Psoas muscle (tissue), 8 donors: ENCODE results near the gene ASIC4. TPM values are rescaled to one million over a fixed set of nuclear protein-coding genes. Genes with fewer than 3 reads are reported as not detected.

Source experiments
- ATAC-seq, 4 donors: fragments of 200-7000 bp; cut with Tn5 transposase; one replicate each; pipeline ENCODE4 v1.9.1; 2020; ENCODE audit warnings: moderate library complexity in 3 of 4, mild to moderate bottlenecking in 2 of 4
- DNase-seq, 2 donors: peaks; one replicate each; pipeline ENCODE4 v3.0.0-alpha.2; 2020
- H3K27ac ChIP-seq: fragments of 200-600 bp; one replicate; pipeline ENCODE4 v1.8.0; 2022
- H3K27me3 ChIP-seq, 3 donors: fragments of 200-600 bp in 1 of 3; one replicate each; pipeline versions ENCODE4 v1.6.1 to v1.8.0; 2013 to 2022; ENCODE audit warnings: low read length in 2 of 3, mild to moderate bottlenecking in 2 of 3, moderate library complexity in 1 of 3; ENCODE audit not compliant: insufficient read depth in 3 of 3
- H3K36me3 ChIP-seq, 2 donors: fragments of 200-600 bp in 1 of 2; one replicate each; pipeline versions ENCODE4 v1.6.1 to v1.8.0; 2013 to 2022; ENCODE audit warnings: low read depth in 1 of 2, mild to moderate bottlenecking in 1 of 2, moderate library complexity in 1 of 2; ENCODE audit not compliant: insufficient read depth in 1 of 2
- H3K4me1 ChIP-seq: fragments of 200-600 bp; one replicate; pipeline ENCODE4 v1.8.0; 2022
- H3K4me3 ChIP-seq: fragments of 200-600 bp; one replicate; pipeline ENCODE4 v1.8.0; 2022; ENCODE audit warnings: mild to moderate bottlenecking
- H3K9me3 ChIP-seq: fragments of 200-600 bp; one replicate; pipeline ENCODE4 v1.8.0; 2022
- CTCF ChIP-seq: fragments of 200-600 bp; IDR thresholded peaks from one replicate; pipeline ENCODE4 v1.8.0; 2022; ENCODE audit warnings: antibody characterized with exemption
- WGBS, 3 donors: extraction: QIAGEN DNeasy Blood & Tissue Kit; methylation state at CpG; one replicate each; pipeline versions ENCODE4 v1.1.6 to v1.1.7; 2013; 5-methylcytosine and 5-hydroxymethylcytosine counted together
- intact Hi-C, 2 donors: fragments of 100-400 bp; cut with DNase I; formaldehyde crosslinking; loops; one replicate each; pipeline versions ENCODE4 v1.11.0 to v1.14.2; 2022
- polyA plus RNA-seq, 3 donors: library from polyadenylated mRNA; stranded (reverse); fragments of 200-250 nt; gene quantifications; one replicate each; pipeline ENCODE4 v1.2.3, GENCODE V29; 2013
- total RNA-seq, 4 donors: library from RNA; stranded (reverse); fragmentation: NEBNext Ultra II Directional in 2 of 4; extraction: Animal tissue kit (Norgen Biotek cat#: 25700) in 2 of 4; gene quantifications; one replicate each; pipeline versions ENCODE4 v1.2.1 to v1.2.4, GENCODE V29; 2021 to 2023
- donor health status: healthy with polysubstance abuse.
- donor health status: DM: no; HTN: no; CAD: no; lungs with moderate emphysema.
- donor health status: Bipolar disorder and iron deficiency.
- donor health status: healthy.
- donor health status: DM: yes; HTN: yes; CAD: no.
- donor health status: DM: no; HTN: no; CAD: no.
- donor health status: DM: no; HTN: no; CAD: no.
- donor health status: DM: yes; HTN: yes; CAD: no.

ASIC4 gene
- total and polyA plus RNA-seq, 7 donors: 0.03 to 0.34 (median 0.26) TPM; not detected in 3

- 88 to 94% (median 91%) methylated on average over 14 of the region's 14 CpGs for WGBS, 3 donors
- Histone ChIP-seq H3K4me1 (peaks cover 24% of the 10 kb centered on the region), H3K36me3 (peaks cover 0 to 48% of the 10 kb centered on the region in 2 donors), H3K4me3 (no peak overlapping the region), H3K9me3 (no peaks in the 10 kb centered on the region), H3K27ac (no peak overlapping the region), H3K27me3 (no peaks in the 10 kb centered on the region)
- DNase-seq (no peak), ATAC-seq (no peak)
- no peak for TF ChIP-seq CTCF
- intact Hi-C loops: no loop called here
These were observed 12.4 kb upstream of the ASIC4 start for GRCh38 chr2:219501849-219502248.

- peaks cover 0 to 48% of the 10 kb centered on the region in 2 donors for H3K36me3 ChIP-seq
- intact Hi-C loops: no loop called here
- no peaks in the 10 kb centered on the region for H3K9me3 ChIP-seq
- no peak for TF ChIP-seq CTCF
- DNase-seq: no peak
- H3K27me3 ChIP-seq: no peaks in the 10 kb centered on the region
- H3K27ac ChIP-seq: no peak overlapping the region
- H3K4me1 ChIP-seq: peaks cover 16% of the 10 kb centered on the region
- ATAC-seq: no peak
- no peak overlapping the region for H3K4me3 ChIP-seq
These were observed 11.7 kb upstream of the ASIC4 start for GRCh38 chr2:219502618-219503017.

GRCh38 chr2:219505585-219505984 is 8.7 kb upstream of the ASIC4 start:
- intact Hi-C loops: no loop called here
- Histone ChIP-seq H3K27ac (no peak overlapping the region), H3K4me1 (no peaks in the 10 kb centered on the region), H3K4me3 (no peak overlapping the region), H3K9me3 (no peaks in the 10 kb centered on the region), H3K36me3 (peaks cover 0 to 48% of the 10 kb centered on the region in 2 donors), H3K27me3 (peaks cover 0 to 7% (median 6%) of the 10 kb centered on the region in 3 donors)
- ATAC-seq (no peak), DNase-seq (no peak)
- WGBS, 3 donors: 92 to 93% (median 92%) methylated on average over 9 of the region's 9 CpGs
- no peak for TF ChIP-seq CTCF

- DNase-seq: no peak
- Histone ChIP-seq H3K27ac (no peak overlapping the region), H3K9me3 (no peaks in the 10 kb centered on the region), H3K4me3 (no peak overlapping the region), H3K36me3 (peaks cover 0 to 47% of the 10 kb centered on the region in 2 donors), H3K4me1 (no peaks in the 10 kb centered on the region), H3K27me3 (peaks cover 0 to 13% (median 6%) of the 10 kb centered on the region in 3 donors)
- 65 to 72% (median 72%) methylated on average over 22 to 23 of the region's 23 CpGs for WGBS, 3 donors
- intact Hi-C loops: no loop called here
- ATAC-seq: no peak
- TF ChIP-seq CTCF: no peak
These were observed 8.0 kb upstream of the ASIC4 start for GRCh38 chr2:219506153-219506801.
